GM12875 (cell line): ENCODE results near the gene SCAF8.

Experiments used
- H3K4me3 ChIP-seq: one replicate; pipeline ENCODE4 v1.5.1; 2011; ENCODE audit warnings: low read depth, low read length, control low read depth
- CTCF ChIP-seq: IDR thresholded peaks from 2 replicates; pipeline ENCODE4 v1.5.1; 2011; ENCODE audit warnings: low read depth, mild to moderate bottlenecking, control low read depth, inconsistent platforms, low read length, moderate library complexity, borderline replicate concordance; ENCODE audit not compliant: insufficient read depth

The SCAF8 gene

GRCh38 chr6:154873546-154873945, 140.3 kb downstream of the SCAF8 start:
- no peak for TF ChIP-seq CTCF
- no peak overlapping the region for H3K4me3 ChIP-seq

GRCh38 chr6:154874773-154875592, 141.8 kb downstream of the SCAF8 start:
- no peak for TF ChIP-seq CTCF
- no peak overlapping the region for H3K4me3 ChIP-seq

- no peak for TF ChIP-seq CTCF
- no peak overlapping the region for H3K4me3 ChIP-seq
Measured at GRCh38 chr6:154876486-154877280, 143.5 kb downstream of the SCAF8 start.

- no peak overlapping the region for H3K4me3 ChIP-seq
- no peak for TF ChIP-seq CTCF
Measured at GRCh38 chr6:154878871-154879491, 145.8 kb downstream of the SCAF8 start.

GRCh38 chr6:154882107-154882506, 148.9 kb downstream of the SCAF8 start:
- no peak overlapping the region for H3K4me3 ChIP-seq
- no peak for TF ChIP-seq CTCF
